Right atrium auricular region (tissue), 2 donors: Measurements from ENCODE around the gene CARD11. TPM values are rescaled to one million over a fixed set of nuclear protein-coding genes. Genes with fewer than 3 reads are reported as not detected.

Experiments used
- DNase-seq: peaks from one replicate; pipeline ENCODE4 v3.0.0-alpha.2; 2019; ENCODE audit warnings: low spot score
- H3K27ac ChIP-seq, 2 donors: fragments of 200-600 bp; sonication (generic); 1 replicate in 1 of 2; 2 replicates in 1 of 2; pipeline ENCODE4 v1.5.1; 2016 to 2019
- H3K27me3 ChIP-seq, 2 donors: fragments of 200-600 bp; sonication (generic); one replicate each; pipeline versions ENCODE4 v1.5.1 to v1.6.0; 2017 to 2019
- H3K36me3 ChIP-seq: fragments of 200-600 bp; sonication (generic); one replicate; pipeline ENCODE4 v1.5.1; 2016
- H3K4me1 ChIP-seq, 2 donors: fragments of 200-600 bp; sonication (generic); one replicate each; pipeline versions ENCODE4 v1.5.1 to v1.6.0; 2017 to 2019
- H3K4me3 ChIP-seq, 2 donors: fragments of 200-600 bp; sonication (generic); 1 replicate in 1 of 2; 2 replicates in 1 of 2; pipeline ENCODE4 v1.5.1; 2017 to 2019; ENCODE audit warnings: mild to moderate bottlenecking in 1 of 2, moderate library complexity in 1 of 2
- H3K9me3 ChIP-seq, 2 donors: fragments of 200-600 bp; sonication (generic); one replicate each; pipeline ENCODE4 v1.5.1; 2019
- total RNA-seq, 2 donors: library from RNA; depleted of rRNA; stranded (reverse); fragments of >200 nt; gene quantifications; one replicate each; pipeline ENCODE4 v1.1.0, GENCODE V29; 2016
- TF ChIP-seq, protein P1 (sequence below), 2 donors: fragments of 200-600 bp; sonication (generic); IDR thresholded peaks; one replicate each; pipeline ENCODE4 v1.5.1; 2019; ENCODE audit warnings: antibody characterized with exemption in 2 of 2

CARD11 gene
- total RNA-seq, 2 donors from 2014 or later: 0.22 to 0.55 TPM

DNA sequence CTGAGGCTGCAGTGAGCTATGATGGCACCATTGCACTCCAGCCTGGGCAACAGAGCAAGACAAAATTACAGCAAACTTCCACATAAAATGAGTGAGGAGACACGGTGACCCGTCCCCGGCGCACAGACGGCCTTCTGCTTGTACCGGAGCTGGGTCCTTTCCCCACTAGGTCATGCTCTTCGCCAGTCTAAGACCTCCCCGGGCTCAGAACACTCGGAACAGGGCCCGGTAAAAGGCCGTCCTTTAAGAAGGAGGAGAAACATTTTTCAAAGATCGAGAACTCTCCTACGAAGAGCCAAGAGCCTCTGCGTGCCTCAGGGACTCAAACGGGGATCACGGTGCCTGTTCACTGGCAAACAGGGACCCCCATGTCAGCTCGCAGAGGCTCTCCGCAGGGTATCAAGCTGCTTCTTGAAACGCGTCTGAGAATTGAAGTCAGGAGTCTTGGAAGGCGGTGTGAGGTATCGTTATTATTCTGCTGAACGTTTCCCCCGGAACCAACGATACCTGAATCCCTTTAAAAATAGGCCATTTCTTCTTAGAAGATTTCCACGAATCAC, 9.0 kb downstream of the CARD11 start:
- DNase-seq: no peak
- Histone ChIP-seq H3K36me3 (no peaks in the 10 kb centered on the region), H3K4me3 (no peak overlapping the region), H3K27ac (no peak overlapping the region), H3K27me3 (no peaks in the 10 kb centered on the region), H3K4me1 (peaks cover 0 to 4% of the 10 kb centered on the region in 2 donors), H3K9me3 (no peaks in the 10 kb centered on the region)
- TF ChIP-seq, protein P1, sequence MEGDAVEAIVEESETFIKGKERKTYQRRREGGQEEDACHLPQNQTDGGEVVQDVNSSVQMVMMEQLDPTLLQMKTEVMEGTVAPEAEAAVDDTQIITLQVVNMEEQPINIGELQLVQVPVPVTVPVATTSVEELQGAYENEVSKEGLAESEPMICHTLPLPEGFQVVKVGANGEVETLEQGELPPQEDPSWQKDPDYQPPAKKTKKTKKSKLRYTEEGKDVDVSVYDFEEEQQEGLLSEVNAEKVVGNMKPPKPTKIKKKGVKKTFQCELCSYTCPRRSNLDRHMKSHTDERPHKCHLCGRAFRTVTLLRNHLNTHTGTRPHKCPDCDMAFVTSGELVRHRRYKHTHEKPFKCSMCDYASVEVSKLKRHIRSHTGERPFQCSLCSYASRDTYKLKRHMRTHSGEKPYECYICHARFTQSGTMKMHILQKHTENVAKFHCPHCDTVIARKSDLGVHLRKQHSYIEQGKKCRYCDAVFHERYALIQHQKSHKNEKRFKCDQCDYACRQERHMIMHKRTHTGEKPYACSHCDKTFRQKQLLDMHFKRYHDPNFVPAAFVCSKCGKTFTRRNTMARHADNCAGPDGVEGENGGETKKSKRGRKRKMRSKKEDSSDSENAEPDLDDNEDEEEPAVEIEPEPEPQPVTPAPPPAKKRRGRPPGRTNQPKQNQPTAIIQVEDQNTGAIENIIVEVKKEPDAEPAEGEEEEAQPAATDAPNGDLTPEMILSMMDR (IDR thresholded peaks at IDR 0.05): no peak

DNA sequence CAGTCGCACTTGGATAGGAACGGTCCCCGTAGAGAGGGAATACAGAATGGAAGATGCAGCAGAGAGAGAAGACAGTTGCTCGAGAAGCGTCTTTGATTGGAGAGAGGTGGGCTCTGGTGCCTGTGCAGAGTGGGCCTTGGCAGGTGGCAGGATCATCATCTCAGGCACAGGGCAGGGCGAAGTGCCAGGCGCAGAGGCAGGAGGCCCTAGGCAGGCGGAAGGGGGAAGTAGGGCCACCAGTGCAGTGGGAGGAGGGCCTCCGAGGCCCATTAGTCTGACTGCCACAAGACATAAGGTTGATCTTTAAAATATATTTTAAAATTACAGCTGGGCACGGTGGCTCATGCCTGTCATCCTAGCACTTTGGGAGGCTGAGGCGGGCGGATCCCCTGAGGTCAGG, 10.1 kb downstream of the CARD11 start:
- DNase-seq: no peak
- Histone ChIP-seq H3K9me3 (no peaks in the 10 kb centered on the region), H3K4me1 (peaks cover 0 to 4% of the 10 kb centered on the region in 2 donors), H3K27me3 (no peaks in the 10 kb centered on the region), H3K36me3 (no peaks in the 10 kb centered on the region), H3K27ac (no peak overlapping the region), H3K4me3 (no peak overlapping the region)
- TF ChIP-seq, protein P1 (IDR thresholded peaks at IDR 0.05): no peak

DNA sequence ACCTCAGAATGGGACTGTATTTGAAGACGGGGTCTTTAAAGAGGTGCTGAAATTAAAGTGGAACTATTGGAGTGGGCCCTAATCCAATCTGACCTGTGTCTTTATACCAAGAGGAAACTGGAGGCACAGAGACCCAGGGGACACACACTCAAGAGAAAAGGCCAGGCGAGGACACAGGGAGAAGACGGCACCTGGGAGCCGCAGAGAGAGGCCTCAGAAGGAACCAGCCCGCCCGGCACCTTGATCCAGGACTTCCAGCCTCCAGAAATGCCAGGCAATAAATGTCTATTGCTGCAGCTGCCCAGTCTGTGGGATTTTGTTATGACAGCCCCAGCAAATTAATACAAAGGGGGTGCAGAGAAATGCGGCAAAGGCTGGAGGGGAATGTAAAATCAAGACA, 10.5 kb downstream of the CARD11 start:
- Histone ChIP-seq H3K4me3 (no peak overlapping the region), H3K9me3 (no peaks in the 10 kb centered on the region), H3K4me1 (peaks cover 0 to under 1% of the 10 kb centered on the region in 2 donors), H3K27me3 (no peaks in the 10 kb centered on the region), H3K27ac (no peak overlapping the region), H3K36me3 (no peaks in the 10 kb centered on the region)
- DNase-seq: no peak
- TF ChIP-seq, protein P1 (IDR thresholded peaks at IDR 0.05): no peak

GRCh38 chr7:3032256-3032655, 11.4 kb downstream of the CARD11 start:
- Histone ChIP-seq H3K4me1 (peaks cover 0 to 4% of the 10 kb centered on the region in 2 donors), H3K9me3 (no peaks in the 10 kb centered on the region), H3K27me3 (no peaks in the 10 kb centered on the region), H3K27ac (no peak overlapping the region), H3K4me3 (no peak overlapping the region), H3K36me3 (no peaks in the 10 kb centered on the region)
- DNase-seq: no peak
- TF ChIP-seq, protein P1 (IDR thresholded peaks at IDR 0.05): no peak

- TF ChIP-seq, protein P1 (IDR thresholded peaks at IDR 0.05): no peak
- Histone ChIP-seq H3K27ac (no peak overlapping the region), H3K27me3 (no peaks in the 10 kb centered on the region), H3K4me1 (peaks cover 0 to 6% of the 10 kb centered on the region in 2 donors), H3K4me3 (no peak overlapping the region), H3K36me3 (no peaks in the 10 kb centered on the region), H3K9me3 (peaks cover 0 to 10% of the 10 kb centered on the region in 2 donors)
- DNase-seq: no peak
Observed at GRCh38 chr7:3029138-3029537, 14.5 kb downstream of the CARD11 start.

- H3K4me3 ChIP-seq: no peak overlapping the region
- H3K27me3 ChIP-seq: no peaks in the 10 kb centered on the region
- H3K9me3 ChIP-seq: peaks cover 0 to 10% of the 10 kb centered on the region in 2 donors
- H3K27ac ChIP-seq: no peak overlapping the region
- DNase-seq: no peak
- peaks cover 0 to 6% of the 10 kb centered on the region in 2 donors for H3K4me1 ChIP-seq
- no peaks in the 10 kb centered on the region for H3K36me3 ChIP-seq
- TF ChIP-seq, protein P1 (IDR thresholded peaks at IDR 0.05): no peak
Observed at GRCh38 chr7:3028758-3029093, 14.9 kb downstream of the CARD11 start.
